Activated CD8-positive, alpha-beta memory T cell treated with anti-CD3 and anti-CD28 coated beads for 24 hours (primary cell): ENCODE data around the gene ZNHIT2.
A peak's percentile ranks its signal among the peaks of the same experiment; 100 is the strongest.
"Not testable (repeated sequence)": the region's sequence is repeated elsewhere in the genome, so short reads cannot be mapped to it uniquely, and the experiment has no call there.

Experiments
- DNase-seq: peaks from one replicate; pipeline ENCODE4 v3.0.0-alpha.2; 2020

The ZNHIT2 gene

DNA sequence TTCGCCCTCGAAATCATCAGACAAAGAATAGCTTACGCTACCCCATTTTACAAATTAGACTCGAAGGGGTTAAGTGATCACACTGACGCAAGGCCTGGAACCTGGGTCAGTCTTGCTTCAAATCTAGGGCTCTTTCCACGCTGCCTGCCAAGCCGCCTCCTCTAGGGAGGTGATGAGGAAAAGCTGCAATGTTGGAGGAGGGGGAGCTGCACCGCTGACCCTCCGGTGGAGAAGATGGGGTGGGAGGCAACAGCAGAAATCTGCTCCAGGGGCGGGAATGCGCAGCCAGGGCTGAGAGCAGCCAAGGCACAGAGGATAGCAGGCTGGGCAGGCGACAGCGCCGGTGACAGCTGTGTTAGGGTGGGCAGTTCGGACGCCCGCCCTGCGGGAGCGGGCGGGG, 16.2 kb upstream of the ZNHIT2 start:
- peak; percentile 68 for DNase-seq

DNA sequence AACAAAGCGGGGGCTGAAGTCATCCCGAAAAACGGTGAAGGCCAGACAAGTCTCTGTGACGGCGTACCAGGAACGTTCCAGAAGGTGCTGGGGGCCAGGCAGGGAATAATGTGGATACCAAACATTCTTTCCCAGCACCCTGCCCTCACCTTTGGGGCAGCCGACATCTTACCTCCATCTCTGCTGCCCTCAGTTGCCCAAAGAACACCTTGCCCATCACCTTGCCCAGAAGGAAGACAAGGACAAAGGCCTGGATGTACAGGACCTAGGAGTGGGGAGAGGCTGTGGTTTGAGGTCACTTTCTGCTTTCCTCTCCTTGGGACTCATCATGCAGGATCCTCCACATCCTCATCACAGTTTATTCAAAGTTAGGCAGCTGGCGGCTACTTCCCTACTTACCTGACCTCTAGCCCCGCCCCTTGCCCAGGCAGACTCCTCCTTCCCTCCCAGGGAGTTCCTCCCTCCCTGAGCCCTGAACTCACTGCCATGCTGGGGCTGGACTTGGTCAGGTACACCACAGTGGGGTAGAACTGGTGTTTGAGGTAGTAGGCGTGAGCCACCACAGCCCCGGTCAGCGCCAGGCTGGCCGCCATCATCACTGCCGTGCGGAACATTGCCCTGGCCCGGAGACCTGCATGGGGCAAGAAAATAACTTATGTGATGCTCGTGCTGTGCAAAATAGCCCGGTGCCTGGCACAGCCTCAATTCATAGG, 15.6 kb upstream of the ZNHIT2 start:
- DNase-seq: peak; percentile 76

DNA sequence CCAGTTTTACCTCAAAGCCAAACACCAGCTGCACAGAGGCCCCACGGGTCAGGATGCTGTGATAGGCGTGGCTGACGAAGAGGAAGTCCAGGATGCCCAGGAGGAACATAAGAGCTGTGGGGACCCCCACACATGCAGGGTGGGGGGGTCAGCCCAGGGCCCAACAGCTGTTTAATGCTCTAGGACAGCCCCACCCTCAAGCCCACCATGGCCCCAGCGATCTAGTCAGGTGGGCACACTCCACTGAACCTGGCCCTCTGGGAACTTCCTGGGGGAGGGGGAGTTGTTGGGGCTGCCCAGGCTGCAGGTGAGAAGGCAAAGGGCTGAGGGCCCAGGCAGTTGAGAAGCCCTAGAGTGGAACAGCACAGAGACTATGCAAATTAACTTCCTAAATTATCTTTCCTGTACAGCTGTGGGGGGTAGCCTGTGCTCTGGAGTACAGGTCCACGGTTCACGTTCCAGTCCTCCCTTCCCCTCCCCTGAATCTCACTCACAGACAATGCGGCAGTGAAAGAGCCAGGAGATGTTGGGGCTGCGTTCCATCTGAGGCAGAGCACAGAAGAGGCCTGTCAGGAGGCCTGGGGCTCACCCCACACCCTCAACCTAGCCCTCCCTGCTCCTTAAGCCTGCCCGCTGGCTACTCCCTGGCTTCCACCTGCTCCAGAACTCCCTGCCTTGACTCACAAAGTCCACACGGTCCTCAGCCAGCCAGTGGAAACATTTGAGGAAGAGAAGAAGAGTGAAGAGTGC, 14.9 kb upstream of the ZNHIT2 start:
- DNase-seq: peak; percentile 45

DNA sequence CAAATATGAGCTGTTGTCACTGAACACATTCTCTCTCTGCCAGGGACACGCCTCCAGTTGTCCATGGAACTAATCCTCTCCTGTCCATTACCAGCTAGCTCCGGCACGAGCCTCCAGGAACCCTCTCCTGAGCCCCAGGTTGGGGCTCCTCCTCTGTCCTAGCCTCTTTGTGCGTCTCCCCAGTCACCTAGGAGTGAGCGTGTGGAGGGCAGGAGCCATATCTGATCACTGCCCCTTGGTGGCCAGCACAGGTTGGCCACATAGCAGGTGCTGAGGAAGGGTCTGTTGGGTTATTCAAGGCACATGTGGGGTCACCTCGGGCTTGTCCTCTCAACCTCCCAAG, 14.4 kb upstream of the ZNHIT2 start:
- peak; percentile 50 for DNase-seq

DNA sequence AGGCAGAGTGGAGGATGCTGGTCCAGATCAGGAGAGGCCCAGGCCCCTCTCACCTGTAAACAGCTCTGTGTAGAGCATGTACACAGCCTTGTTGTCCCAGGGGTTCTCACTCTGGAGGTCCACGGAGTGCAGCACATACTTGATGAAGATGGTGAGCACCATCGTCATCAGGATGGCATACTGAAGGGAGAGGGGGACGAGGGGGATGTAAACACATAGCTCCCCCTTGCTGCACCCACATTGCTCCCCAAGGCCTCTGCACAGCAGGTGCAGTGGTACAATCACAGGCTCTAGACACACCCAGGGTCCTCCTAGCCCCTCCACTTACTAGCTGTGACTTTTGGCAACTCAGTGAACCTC, 13.9 kb upstream of the ZNHIT2 start:
- peak; percentile 50 for DNase-seq

DNA sequence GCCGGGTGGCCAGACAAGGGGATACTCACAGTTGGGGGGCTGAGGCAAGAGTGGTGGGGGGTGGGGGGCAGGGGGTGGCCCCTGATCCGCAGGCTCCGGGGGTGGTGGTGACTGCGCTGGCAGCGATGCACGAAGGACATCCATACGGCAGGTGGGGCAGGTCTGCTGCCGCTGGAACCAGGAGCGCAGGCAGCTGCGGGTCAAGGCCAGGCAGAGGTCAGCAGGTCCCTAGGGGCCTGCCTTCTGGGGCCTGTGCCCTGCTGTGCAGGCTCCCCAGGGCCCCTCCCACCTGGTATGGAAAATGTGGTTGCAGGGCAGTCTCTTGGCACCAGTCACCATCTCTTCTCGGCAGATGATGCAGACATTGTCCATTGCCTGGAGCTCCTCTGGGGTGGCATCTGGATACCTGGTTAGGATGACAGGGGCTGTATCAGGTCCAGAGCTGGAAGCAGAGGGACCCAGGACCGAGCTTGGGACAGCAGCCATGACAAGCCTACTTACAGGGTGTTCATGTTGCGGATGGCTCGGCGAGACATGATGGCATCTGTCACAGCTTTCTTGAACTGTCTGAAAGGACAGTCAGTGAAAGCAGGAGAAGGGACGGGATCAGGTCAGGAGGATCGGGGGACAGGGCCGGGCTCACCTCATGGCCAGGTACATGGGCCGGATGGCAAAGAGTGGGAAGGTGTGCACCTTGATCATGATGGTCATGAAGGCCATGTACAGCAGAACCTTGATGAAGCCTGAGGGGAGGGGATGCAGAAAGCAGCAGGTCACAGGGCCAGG, 13.3 kb upstream of the ZNHIT2 start:
- no peak for DNase-seq

DNA sequence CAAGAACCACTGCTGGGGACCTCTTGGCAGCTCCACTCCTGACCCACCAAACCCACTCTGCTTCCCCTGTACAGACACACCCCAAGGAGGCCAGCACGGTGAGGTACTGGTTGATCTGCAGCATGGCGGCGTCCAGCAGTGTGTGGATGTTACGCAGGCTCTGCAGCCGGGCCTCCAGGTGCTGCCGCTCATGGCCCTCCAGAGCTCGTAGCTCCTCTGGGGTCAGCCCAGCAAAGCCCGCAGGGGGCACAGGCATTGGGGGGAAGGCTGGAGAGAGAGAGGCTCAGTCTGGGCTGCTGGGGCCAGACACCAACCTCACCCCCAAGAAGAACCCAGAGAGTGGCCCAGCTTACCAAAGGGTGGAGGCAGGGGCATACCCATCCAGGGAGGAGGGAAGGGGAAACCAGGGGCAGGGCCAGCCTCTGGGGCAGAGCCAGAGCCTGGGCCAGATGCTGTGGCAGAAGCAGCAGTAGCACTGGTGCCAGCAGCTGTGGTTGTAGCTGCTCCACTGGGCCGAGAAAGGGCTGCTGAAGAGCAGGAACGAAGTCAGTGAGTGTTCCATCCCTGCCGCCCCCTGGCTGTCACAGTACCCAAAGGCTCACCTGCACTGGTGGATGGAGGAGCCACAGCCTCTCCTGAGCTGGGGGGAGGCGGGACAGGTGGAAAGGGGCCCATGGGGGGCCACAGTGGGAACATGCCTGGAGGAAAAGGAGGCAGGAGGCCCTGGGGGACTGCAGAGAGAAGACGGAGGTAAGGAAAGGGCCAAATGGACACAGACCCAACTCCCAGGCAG, 12.3 kb upstream of the ZNHIT2 start:
- no peak for DNase-seq

DNA sequence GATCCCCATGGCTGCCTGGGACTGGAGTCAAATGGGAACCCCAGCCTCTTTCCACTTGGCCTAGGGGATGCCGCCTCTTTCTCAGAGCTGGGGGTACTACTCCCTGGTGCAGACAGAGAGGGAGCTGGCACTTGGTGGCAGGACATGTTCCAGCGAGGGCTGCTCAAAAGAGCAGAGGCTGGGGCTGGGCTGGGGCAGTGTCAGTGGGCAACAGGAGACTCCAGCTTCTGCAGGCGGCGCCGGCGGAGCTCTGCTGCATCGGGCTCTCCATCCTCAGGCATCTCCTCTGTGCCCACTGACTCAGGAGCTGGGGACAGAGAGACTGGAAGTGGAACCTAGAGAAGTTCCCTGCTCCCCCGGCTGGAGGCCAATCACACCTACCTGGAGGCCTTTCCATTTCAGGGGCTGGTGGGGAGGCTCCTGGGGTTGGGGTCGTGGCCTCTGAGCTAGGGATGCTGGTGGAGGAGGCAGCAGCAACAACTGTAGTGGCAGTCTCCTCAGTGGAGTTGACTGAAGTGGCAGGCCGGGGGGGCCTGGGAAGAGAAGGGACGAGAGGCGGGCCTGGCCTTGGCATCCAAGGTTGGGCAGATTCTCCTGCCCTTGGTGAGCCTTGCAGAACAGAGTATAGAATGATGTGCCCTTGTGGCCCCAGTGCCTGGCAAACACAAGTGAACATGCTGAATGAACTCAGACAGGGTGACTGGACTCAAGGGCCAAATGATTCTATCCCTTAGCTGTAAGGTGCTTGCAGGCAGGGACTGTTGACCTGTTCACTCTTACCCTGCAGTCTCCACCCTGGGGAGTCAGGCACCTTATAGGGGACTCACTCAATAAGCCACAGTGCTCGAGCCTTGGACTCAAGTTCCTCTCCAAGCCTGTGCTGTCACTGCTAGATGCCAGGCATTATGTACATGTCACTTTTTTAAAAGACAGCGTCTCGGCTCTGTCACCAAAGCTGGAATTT, 11.0 kb upstream of the ZNHIT2 start:
- DNase-seq: no peak

DNA sequence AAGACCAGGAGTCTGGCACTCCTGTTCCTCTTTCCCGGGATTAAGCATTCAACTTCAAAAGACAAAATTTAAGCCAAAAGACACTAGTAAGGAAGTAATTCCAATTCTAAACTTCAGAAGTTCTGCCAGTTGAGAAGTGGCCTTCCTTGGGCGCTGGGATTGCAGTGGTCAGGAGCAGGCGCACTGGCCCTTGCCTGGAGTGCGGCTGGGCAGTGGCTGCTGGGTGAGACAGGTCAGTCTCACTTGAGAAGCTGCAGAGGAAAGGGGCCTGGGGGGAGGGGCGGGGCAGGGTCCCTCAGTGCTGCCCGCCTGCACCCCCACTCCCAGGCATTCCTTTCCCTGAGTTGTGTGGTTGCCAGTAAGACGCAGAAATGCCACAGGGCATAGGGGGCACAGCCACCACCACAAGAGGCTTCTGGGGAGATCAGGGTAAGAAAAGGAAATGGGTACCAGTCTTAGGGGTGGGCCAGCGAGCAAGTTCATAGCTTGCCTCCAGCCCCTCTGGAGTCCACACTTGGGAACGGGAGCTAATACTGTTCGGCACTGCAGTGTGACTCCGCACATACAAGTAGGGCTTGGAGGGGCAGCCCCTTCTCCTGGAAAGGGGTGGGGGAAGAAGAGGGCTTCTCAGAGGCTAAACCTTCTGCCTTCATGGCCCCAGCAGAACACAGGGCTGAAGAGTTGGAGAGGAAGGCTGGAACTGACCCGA, 10.1 kb upstream of the ZNHIT2 start:
- no peak for DNase-seq

DNA sequence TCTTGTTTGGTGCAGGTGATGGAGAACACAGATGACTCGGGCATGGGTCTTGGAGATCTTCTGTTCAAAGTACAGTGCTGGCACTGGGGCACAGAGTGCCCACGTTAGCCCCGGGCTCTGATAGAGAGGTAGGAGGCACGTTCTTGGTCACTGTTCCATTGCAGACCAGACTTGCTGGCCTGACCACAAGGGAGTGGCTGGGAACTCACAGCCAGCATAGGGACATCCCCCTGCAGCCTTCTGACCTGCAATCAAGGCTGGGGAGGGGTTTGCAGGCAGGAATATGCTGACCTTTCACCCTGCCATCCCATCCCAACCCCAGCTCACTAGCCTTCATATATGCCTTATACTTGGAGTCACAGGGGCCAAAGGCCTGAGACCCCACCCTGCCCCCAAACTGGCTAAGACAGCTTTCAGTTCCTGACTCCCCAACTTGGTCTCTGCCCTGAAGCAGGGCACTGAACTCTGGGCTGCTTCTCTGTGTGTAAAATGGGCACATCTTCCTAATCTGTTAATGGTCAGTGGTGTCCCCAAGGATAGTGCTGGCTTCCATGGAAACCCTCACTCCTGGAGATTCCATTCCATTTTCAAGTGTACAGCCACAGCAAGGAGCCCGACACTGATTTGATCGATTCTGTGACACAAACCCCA, 9.2 kb upstream of the ZNHIT2 start:
- no peak for DNase-seq

DNA sequence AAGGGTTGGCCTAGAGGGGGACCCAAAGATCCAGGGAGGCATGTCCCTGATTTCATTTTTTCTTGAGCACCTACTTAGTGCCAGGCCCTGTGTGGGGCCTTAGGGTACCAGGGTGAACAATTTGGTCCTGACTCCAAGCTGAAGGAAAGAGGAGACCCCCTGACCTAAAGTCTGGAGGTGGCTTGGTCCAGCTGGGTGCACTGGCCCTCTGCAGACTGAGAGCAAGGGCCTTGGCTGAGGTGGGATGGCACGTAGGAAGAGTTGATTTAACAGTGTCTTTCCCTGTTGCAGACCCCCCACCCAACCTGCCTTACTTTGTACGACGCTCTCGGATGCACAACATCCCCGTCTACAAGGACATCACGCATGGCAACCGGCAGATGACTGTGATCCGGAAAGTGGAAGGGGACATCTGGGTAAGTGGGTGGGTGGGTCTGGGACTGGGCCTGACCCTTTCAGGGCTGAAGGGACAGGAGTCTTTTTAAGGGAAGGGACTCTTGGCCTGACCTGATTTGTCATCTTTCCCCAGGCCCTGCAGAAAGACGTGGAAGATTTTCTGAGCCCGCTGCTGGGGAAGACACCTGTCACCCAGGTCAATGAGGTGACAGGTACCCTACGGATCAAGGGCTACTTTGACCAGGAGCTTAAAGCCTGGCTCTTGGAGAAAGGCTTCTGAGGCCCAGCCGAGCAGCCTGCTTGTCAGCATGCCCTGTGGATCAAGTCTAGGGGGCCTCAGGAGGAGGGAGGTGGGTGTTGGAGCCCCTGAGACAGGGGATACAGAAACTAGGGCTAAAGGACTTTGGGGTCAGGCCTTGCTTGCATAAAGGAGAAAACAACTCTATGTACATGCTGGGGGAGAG, 7.9 kb upstream of the ZNHIT2 start:
- DNase-seq: peak; percentile 38

DNA sequence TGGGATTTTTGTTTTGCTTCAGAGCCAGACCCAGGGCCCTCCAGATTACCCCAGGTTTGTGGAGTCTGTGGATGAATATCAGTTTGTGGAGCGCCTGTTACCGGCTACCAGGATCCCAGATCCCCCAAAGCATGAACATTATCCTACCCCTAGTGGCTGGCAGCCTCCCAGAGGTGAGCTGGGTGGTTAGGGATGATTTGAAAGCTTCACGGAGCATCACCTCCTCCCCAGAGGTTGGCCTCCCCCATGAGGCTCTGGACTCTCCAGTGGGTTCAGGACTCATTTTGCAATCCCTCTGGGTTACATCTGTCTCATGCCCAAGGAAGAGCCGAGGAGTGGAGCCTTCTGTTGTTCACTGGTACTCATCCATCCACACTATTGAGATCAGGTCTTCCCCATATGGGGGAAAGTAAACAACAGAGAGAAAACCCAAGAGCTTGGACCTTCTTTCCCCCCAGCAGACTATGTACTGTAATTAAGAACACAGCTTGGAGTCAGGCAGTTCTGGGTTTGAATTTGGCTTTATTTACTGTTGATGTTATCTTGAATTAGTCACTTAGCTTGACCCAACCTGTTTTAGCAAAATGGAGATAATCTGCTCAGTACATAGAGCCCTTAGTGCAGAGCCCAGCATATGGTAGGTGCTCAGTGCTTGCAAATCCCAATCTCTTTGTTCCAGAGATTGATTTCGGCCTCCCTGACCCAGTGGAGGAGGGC, 7.1 kb upstream of the ZNHIT2 start:
- peak; percentile 38 for DNase-seq

DNA sequence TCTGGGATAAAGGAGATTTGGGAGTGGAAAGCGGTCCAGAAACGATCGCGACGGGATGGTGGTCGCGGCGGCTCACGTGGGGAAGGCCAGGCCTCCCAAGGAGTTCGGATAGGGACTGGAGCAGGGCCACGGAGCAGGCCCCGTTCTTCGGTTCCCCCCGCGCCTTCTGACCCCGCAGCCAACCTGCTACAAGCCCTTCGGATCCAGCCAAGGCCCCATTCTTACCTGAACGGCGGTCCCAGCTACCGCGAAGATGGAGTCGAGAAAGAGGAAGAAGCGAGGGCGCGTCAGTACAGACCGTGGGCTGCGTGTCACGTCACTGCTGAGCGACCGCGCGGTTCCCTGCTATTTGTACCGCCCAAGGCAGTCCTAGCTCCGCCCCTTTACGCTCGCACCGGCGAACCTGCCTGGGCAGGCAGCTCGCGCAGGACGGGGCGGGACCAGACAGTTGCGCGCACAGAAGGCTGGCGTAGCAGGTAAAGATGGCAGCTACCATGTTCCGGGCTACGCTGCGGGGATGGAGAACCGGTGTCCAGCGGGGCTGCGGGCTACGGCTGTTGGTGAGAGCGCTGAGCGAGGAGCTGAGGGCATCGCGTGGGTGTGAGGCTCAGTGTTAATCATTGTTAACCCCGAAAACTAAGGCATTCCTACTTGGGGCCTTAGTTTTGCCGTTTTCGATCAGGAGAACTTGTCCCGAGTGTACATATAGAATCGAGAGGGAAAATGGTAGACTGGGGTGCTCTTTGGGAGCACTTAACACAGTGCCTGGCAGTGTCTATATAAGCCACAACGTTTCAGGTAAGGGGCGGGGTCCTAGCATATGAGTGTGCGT, 4.6 kb upstream of the ZNHIT2 start, which contains the start of the genes FAU and MRPL49:
TSS of gene FAU (minus strand) at position 270 of the 832 bp plus-strand sequence. CDS start 321 bp downstream, outside the sequence.
TSS of gene MRPL49 (plus strand) at position 457 of the 832 bp plus-strand sequence. CDS start at position 483, 26 bp downstream.
- peak; percentile 98 for DNase-seq

DNA sequence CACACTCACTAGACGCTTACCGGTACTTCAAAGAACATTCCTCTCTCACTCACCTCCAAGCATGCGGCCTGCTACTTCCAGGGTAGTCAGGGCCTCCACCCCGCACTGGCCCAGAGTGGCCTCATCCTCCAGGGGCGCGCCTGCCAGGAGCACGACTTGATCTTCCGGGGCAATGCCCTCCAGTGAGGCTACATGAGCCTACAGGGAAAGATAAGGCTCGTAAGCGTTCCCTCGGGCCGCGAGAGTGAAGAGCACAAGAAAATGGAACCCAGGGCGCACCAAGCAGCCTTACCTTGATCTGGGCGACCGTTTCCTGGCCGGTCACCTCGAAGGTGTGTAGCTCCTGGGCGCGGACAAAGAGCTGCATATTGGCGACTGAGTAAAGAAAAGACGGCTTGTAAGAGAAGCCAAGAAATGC, 4.0 kb upstream of the ZNHIT2 start:
- DNase-seq: peak; percentile 75

DNA sequence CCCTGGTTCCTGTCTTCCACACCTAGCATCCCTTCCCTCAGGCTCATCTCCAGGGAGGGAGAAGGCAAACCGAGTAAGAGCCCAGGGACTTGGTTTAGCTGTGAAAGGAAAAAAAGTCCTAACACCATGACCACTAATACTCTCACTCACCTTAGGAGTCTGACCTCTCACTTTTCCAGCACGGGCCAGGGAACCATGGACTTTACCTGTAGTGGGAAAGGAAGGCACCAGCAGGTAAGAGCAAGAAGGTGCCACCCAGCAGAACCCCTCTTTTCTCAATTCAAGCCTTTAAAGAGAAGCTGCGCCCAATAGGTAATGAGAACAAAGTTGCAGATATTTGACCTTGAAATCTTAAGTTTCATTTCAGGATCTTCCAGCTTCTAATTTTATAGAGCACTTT, 3.3 kb upstream of the ZNHIT2 start:
- peak; percentile 52 for DNase-seq

DNA sequence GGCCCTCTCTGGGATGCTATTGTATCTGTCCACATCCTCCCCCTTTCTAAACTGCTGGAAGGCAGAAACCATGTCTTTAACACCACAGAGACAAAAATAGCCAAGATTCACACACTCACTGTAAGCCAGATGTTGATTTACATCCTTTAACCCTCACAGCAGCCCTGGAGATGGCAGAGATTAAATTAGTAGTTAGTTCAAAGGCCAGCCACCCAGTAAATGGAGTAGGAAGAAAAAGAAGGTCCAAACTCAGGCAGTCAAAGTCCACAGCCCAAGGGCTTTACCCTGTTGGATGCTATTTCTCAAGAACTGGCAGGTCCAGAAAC, 2.1 kb upstream of the ZNHIT2 start:
- no peak for DNase-seq

DNA sequence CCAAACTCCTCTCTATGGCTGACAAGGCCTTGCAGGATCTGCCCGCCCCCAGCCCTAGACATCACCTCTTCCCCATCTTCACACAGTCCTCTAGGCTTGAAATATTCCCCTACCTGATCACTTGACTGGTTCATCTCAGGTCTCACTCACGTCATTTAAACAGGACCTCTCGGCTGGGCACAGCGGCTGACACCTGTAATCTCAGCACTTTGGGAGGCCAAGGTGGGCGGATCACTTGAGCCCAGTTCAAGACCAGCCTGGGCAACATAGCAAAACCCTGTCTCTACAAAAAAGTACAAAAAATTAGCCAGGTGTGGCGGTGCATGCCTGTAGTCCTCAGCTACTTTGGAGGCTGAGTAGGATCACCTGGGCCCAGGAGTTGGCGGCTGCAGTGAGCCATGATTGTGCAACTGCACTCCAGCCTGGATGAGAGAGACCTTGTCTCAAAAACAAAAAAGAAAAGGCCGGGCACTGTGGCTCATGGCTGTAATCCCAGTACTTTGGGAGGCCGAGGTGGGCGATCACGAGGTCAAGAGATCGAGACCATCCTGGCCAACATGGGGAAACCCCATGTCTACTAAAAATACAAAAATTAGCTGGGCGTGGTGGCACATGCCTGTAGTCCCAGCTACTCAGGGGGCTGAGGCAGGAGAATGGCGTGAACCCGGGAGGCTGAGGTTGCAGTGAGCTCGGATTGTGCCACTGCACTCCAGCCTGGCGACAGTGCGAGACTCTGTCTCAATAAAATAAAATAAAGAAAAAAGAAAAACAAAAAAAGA, 1.6 kb upstream of the ZNHIT2 start:
- not testable (repeated sequence) for DNase-seq
